ENCODE measurements around the gene PCDH12.

Gene PCDH12

GRCh38 chr5:141941307-141941706 lies 16.7 kb downstream of the PCDH12 start:
- no peak for TF ChIP-seq CTCF (IDR thresholded peaks at IDR 0.05; ENCODE audit: borderline replicate concordance, insufficient read depth, low read depth, low read length)
- no peak overlapping the region for H3K4me3 ChIP-seq (ENCODE audit: low read depth, low read length)

- TF ChIP-seq CTCF (IDR thresholded peaks at IDR 0.05; ENCODE audit: borderline replicate concordance, insufficient read depth, low read depth, low read length), result no peak
- H3K4me3 ChIP-seq (ENCODE audit: low read depth, low read length), result no peak overlapping the region
Measured at GRCh38 chr5:141940695-141941271, 17.2 kb downstream of the PCDH12 start.

- TF ChIP-seq CTCF (IDR thresholded peaks at IDR 0.05; ENCODE audit: borderline replicate concordance, insufficient read depth, low read depth, low read length), result no peak
- H3K4me3 ChIP-seq (ENCODE audit: low read depth, low read length), result no peak overlapping the region
Measured at GRCh38 chr5:141935538-141935937, 22.5 kb downstream of the PCDH12 start.

GRCh38 chr5:141934099-141934844 lies 23.7 kb downstream of the PCDH12 start:
- TF ChIP-seq CTCF (IDR thresholded peaks at IDR 0.05; ENCODE audit: borderline replicate concordance, insufficient read depth, low read depth, low read length), result no peak
- no peak overlapping the region for H3K4me3 ChIP-seq (ENCODE audit: low read depth, low read length)

GRCh38 chr5:141933151-141933550 lies 24.9 kb downstream of the PCDH12 start:
- no peak for TF ChIP-seq CTCF (IDR thresholded peaks at IDR 0.05; ENCODE audit: borderline replicate concordance, insufficient read depth, low read depth, low read length)
- no peak overlapping the region for H3K4me3 ChIP-seq (ENCODE audit: low read depth, low read length)

- TF ChIP-seq CTCF (IDR thresholded peaks at IDR 0.05; ENCODE audit: borderline replicate concordance, insufficient read depth, low read depth, low read length), result no peak
Measured at GRCh38 chr5:141931694-141932093, 26.3 kb downstream of the PCDH12 start.

More at GRCh38 chr5:141931694-141932093, 26.3 kb downstream of the PCDH12 start:
- no peak overlapping the region for H3K4me3 ChIP-seq (ENCODE audit: low read depth, low read length)
